GM18870 (cell line): Measurements from ENCODE around the gene CAMK2G.

Experiments used
- ATAC-seq: cut with Tn5 transposase; IDR thresholded peaks from one replicate; pipeline ENCODE4 v1.9.1; 2021; ENCODE audit warnings: moderate library complexity; ENCODE audit not compliant: unreplicated experiment

Gene CAMK2G

GRCh38 chr10:73884017-73884416, 9.7 kb upstream of the CAMK2G start:
- no peak for ATAC-seq

GRCh38 chr10:73881221-73881919, 7.0 kb upstream of the CAMK2G start:
- ATAC-seq, result no peak

- peak; percentile 75 for ATAC-seq
These were observed 5.2 kb upstream of the CAMK2G start for GRCh38 chr10:73879296-73880173.

- no peak for ATAC-seq
These were observed 4.0 kb upstream of the CAMK2G start for GRCh38 chr10:73878365-73878764.

GRCh38 chr10:73877533-73878160, 3.3 kb upstream of the CAMK2G start:
- no peak for ATAC-seq

- ATAC-seq, result no peak
These were observed 2.6 kb upstream of the CAMK2G start for GRCh38 chr10:73876971-73877370.

- no peak for ATAC-seq
These were observed 2.2 kb upstream of the CAMK2G start for GRCh38 chr10:73876566-73876965.

GRCh38 chr10:73876157-73876556, 1.8 kb upstream of the CAMK2G start:
- ATAC-seq, result no peak

GRCh38 chr10:73875139-73875475, 752 bp upstream of the CAMK2G start:
- peak; percentile 7 for ATAC-seq

GRCh38 chr10:73873838-73874215, 528 bp downstream of the CAMK2G start:
- no peak for ATAC-seq

- no peak for ATAC-seq
These were observed 1.1 kb downstream of the CAMK2G start for GRCh38 chr10:73873142-73873837.

- ATAC-seq, result no peak
These were observed 2.1 kb downstream of the CAMK2G start for GRCh38 chr10:73872190-73872710.

- no peak for ATAC-seq
These were observed 2.8 kb downstream of the CAMK2G start for GRCh38 chr10:73871295-73872189.

GRCh38 chr10:73868655-73869195, 5.6 kb downstream of the CAMK2G start:
- ATAC-seq, result no peak

- no peak for ATAC-seq
These were observed 6.3 kb downstream of the CAMK2G start for GRCh38 chr10:73867871-73868631.

- no peak for ATAC-seq
These were observed 7.1 kb downstream of the CAMK2G start for GRCh38 chr10:73867126-73867807.

- no peak for ATAC-seq
These were observed 7.7 kb downstream of the CAMK2G start for GRCh38 chr10:73866621-73867020.
